Activated T-helper 1 cell treated with Interleukin-2 at 50 U/mL for 16 hours (primary cell): ENCODE data around the gene CAV3.

Source experiments
- DNase-seq: peaks from one replicate; pipeline ENCODE4 v3.0.0-alpha.2; 2020; ENCODE audit warnings: low read depth

CAV3 gene

GRCh38 chr3:8736436-8736835 lies 2.8 kb downstream of the CAV3 start:
- no peak for DNase-seq

DNA sequence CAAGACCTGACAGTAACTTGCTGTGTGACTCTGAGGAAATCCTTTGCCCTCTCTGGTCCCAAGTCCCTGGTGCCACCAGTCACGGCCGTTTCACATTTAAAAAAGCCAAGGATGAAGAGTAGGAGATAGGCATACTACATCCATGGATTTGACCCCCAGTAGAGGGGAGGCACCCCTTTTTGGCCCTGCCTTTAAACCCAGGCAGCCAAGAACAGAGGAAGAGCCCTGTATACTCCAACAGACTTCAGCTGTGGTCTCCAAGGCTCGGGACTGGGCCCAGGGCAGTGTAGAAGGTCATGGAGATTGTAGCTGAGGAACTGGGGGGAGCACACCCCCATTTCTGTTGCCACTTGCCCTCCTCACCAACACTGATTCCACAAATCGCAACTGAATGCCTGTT lies 3.7 kb downstream of the CAV3 start:
- no peak for DNase-seq

DNA sequence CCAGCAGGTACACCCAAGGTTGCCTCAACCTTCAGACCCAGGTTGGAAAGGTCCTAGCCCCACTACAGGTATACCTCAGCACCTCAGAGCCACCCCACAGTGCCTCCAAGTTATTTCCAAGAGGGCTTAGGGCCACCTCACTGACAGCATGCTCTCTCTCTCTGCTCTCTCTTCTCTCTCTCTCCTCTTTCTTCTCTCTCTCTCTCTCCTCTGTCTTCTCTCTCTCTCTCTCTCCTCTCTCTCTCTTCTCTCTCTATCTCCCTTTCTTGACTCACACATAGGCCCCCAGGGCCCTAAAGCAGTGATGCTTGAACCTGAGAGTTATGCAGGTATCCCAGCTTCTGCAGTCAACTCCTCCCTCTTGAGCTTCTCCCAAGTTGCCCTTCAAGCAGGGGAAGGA lies 4.2 kb downstream of the CAV3 start:
- no peak for DNase-seq

DNA sequence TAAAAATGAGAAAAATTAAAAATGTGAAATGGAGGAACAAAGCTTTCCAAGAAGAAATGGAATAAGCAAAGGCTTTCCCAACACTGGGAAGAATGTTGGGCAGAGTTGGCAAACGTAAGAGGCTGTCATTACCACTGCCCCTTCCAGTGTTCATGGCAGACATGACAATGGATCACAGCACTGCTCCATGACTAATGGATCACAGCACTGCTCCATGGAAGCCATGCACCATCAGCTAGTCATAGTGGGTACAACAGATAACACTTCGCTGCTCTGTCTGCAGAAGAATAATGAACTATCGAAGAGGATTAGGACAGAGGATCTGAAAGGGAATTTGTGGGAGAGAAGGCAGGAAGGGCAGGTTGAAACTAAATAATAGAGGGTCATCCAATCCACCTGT lies 5.0 kb downstream of the CAV3 start:
- DNase-seq: no peak

DNA sequence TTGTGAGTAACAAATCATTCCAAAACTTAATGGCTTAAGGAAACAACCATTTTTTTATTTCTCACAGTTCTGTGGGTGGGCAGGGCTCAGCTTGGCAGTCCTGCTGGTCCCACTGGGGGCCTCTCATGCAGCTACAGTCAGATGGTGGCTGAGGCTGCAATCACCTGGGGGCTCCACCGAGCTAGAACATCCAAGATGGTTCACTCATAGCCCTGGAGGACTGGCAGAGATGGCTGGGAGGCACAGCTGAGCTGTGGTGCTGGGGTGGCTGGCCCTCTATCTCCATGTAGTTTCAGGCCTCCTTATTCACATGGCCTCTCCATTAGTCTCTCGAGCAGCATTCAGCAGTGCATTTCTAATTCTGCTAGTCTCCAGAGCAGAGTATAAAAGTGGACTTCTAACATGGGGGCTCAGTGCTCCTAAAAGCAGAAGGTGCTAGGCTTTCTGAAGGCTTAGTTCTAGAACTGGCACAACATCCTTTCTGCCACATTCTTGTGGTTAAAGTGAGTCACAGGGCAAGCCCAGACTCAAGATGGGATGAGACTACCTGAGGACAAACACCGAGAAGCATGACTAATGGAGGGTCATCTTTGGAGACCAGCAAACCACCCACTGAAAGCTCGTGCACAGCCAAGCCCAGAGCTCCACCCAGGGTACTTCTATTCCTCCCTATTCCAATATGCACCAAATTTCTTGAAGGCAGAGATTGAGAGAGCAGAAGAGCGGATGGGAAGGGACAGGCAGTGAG lies 6.3 kb downstream of the CAV3 start:
- no peak for DNase-seq

- DNase-seq: no peak
Measured at GRCh38 chr3:8741581-8742261, 8.1 kb downstream of the CAV3 start.

DNA sequence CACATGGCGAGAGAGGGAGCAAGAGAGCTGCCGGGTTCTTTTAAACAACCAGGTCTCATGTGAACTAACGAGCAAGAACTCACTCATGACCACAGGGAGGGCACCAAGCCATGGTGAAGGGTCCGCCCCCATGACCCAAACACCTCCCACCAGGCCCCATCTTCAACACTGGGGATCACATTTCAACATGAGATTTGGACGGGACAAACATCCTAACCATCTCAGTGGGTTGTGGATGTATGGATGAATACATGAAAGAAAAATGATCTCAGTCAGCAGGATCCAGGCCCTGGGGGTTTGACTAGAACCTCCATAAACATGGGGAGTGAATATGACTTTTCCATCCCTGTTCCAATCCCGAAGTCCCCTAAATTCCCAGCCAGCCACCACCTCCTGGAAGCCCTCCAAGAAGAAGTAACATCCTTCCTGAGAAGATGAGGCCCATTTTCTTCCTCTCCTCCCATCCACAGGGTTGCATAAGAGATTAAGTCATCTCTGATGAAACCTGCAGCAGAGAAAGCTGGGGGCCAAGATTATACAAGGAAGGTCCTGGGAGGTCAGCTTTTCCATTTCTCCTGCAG lies 9.5 kb downstream of the CAV3 start:
- no peak for DNase-seq

GRCh38 chr3:8743911-8744310 lies 10.3 kb downstream of the CAV3 start:
- DNase-seq: no peak

DNA sequence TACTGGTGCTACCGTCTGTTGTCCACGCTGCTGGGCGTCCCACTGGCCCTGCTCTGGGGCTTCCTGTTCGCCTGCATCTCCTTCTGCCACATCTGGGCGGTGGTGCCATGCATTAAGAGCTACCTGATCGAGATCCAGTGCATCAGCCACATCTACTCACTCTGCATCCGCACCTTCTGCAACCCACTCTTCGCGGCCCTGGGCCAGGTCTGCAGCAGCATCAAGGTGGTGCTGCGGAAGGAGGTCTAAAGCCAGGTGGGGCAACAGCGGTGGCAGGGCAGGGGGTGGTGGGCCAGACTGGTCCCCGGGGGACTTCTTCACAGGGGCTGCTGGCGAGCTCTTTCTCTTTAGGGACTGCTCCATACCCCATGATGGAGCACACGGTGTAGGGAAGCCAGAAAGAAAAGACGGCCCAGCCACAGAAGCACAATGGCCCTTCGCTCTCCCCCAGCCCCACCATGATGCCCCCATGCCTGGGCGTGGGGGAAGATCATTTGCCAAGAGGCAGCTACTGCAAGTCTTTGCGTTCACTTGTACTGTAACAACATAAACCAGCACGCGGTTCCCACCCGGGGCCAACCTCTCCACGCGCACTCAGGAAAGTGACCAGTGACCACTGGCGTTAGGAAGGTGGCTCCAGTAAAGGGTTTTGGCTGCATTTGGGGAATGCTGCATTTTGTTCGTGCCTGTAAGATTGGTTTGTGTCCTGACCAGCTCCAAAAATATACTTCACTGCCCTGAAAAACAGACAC lies 12.2 kb downstream of the CAV3 start:
- no peak for DNase-seq

- DNase-seq: no peak
Measured at GRCh38 chr3:8746780-8747345, 13.3 kb downstream of the CAV3 start.

DNA sequence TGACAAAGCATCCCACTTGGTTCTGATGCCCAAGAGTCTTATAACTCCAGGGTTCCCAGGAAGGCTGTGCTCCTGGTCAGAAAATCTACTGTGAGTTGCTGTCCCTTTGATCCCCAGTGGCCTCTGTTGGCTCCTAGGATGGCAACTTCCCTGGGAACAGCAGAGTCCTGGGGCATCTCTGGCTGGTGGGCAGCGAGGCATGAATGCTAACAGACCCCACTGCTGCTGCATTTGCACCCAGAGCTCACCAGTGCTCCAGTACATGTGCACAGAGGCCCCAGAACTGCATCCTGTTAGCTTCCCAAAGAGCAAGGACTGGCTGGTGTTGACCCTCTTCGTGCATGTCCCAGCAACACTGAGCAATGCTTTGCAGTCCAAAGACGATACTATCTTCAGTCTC lies 15.7 kb downstream of the CAV3 start:
- DNase-seq: no peak

GRCh38 chr3:8752832-8753231 lies 19.2 kb downstream of the CAV3 start:
- DNase-seq: no peak

DNA sequence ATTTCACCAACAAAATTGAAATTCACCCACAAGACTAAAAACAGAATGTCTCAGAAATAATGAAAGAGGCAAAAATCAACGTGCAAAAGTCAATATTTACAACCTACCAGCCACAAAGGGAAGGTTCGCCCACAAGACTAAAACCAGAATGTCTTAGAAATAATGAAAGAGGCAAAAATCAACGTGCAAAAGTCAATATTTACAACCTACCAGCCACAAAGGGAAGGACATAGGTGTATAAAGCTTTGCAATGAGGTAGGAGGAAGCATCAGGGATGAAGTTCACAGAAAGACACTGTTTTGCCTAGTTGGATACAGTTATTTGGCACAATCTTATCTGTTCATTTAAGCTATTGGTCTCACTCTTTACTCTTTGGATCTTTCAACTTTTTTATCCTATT lies 21.5 kb downstream of the CAV3 start:
- no peak for DNase-seq

DNA sequence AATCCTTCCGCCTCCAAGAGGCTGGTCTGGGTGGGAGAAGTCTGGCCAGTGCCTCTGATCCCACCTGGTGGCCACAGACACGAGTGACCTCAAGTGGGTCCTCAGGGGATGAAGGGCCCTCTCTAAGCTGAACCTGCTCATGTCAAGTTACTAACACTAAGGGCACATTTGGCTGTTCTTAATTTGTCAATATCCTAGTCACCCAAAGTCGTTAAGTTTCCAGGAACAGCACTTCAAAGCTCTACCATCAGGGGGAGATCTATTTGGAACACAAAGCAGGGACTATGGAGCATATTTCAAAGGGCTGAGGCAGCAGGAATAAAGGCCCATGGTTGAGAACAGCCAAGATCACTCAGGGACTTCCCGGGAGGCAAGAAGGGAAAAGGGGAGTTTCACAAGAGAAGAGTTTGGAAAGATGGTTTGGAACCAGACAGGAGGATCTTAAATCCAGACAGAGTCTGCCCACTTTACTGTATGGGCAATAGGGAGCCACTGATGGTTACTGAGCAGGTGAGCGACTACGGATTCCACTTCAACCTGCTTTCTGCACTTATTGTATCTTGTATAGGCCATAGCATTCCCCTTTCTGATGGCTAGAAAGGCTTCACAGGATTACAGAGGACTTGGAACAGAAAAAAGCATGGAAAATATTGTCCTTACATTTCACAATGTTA lies 22.1 kb downstream of the CAV3 start:
- DNase-seq: no peak

GRCh38 chr3:8756671-8757070 lies 23.1 kb downstream of the CAV3 start:
- DNase-seq: no peak

DNA sequence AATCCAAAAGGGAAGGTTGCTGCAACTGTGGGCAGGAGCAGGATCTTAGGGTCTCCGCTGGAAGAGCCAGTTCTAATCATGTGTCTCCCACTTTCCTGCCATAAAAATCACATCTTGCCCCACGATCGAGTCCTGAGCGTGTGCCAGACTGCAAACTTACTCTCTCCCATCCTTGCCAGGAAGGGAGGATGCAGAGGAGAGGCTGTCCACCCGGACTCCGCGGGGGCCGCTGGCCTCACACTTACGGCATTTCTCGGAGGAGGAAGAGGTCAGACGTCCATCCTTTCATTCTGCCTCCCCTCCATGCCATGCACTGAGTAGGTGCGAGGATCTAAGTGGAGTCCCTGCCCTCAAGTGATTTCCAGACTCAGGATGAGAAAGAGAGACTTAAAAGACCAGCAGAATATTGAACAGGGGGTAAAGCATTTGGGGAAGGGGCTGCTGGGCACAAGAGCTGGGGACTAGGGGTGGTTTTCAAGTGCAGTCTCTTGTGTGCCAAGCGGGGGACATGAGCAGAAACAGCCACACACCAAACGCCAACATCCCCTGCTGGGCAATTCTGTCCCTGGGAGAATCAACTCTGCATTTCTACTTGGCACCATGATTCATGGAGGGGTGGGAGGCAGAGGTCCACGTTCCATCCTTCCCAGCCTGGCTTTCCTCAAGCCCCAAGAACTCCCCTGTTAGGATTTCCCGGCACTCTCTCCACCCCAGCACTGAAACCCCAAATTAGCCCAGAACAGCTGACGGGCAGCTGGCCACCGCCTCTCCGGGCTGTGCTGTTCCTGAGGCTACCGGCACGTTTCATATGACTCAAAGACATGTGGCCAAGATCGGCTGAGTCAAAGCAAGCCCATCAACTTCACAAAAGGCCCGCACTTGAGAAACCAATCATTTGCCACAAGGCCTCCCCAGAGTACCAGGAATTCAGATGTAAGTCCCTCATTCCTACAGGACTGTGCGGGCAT lies 24.2 kb downstream of the CAV3 start:
- DNase-seq: no peak

DNA sequence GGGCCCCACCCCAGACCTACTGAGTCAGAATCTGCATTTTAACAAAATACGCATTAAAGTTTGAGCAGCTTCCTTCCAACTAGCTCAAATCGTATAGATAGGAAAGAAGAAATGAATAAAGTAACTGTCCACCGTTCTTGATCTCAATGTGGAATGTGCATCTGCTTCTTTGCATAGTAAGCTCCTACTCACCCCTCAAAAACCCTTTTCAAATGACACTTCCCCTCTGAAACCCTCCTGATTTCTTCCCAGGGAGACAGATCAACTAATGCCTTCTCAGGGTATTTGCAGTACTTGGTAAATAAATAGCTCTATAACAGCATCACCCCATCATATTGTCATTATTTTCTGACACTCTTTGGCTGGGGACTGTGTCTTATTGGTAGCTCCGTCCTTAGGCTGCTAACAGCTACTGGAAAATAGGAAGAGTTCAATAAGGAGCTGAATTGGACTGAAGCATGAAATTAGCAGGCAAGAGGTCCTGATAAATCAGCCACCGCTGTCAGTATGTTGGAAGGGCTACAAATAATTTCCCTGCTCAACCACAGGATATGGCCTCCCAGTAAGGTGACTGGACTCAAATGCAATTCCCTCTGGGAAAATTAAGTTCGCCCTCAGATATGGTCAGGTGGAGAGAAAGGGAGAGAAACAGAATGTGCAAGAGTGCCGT lies 25.6 kb downstream of the CAV3 start:
- DNase-seq: no peak

DNA sequence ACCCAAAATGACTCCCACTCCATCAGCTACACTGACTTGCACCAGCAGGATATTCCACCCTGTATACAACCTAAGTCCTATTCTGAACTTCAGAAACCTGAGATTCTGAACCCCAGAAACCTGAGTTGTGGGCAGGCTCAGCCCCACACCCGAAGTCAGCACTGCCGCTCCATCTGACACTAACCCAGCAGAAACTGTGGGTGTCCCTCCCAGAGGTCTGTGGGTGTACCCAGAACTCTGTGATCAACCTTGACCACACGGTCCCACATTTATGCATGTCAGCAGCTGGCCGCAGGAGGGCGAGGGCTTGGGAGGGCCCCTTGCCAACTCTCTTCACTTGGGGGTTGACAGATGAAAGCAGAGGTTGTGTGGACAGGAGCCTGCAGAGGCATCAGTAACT lies 26.5 kb downstream of the CAV3 start:
- no peak for DNase-seq

- DNase-seq: no peak
Measured at GRCh38 chr3:8760506-8760905, 26.9 kb downstream of the CAV3 start.

- no peak for DNase-seq
Measured at GRCh38 chr3:8761866-8762265, 28.3 kb downstream of the CAV3 start.
